Neural cell (in vitro differentiated cells): ENCODE measurements around the gene RAG2.

Experiments used
- CTCF ChIP-seq: fragments of 450-650 bp; IDR thresholded peaks from 2 replicates; pipeline ENCODE4 v1.5.1; 2014; ENCODE audit warnings: antibody characterized with exemption, mild to moderate bottlenecking, moderate library complexity; ENCODE audit not compliant: poor library complexity, severe bottlenecking
- EP300 ChIP-seq: fragments of 450-650 bp; conservative IDR thresholded peaks from 2 replicates; pipeline ENCODE4 v1.6.1; 2014; ENCODE audit warnings: antibody characterized with exemption, mild to moderate bottlenecking, moderate library complexity; ENCODE audit not compliant: poor library complexity, severe bottlenecking
- EZH2 ChIP-seq: fragments of 200-600, 300-800 bp; shearing (Covaris generic), sonication (generic); IDR thresholded peaks from 2 replicates; pipeline ENCODE4 v1.6.1; 2014; ENCODE audit warnings: antibody characterized with exemption, low read length, borderline replicate concordance, mild to moderate bottlenecking; ENCODE audit not compliant: insufficient read depth, poor library complexity, severe bottlenecking
- POLR2AphosphoS5 ChIP-seq: IDR thresholded peaks from 2 replicates; pipeline ENCODE4 v1.6.1; 2012
- RAD21 ChIP-seq: fragments of 450-650 bp; conservative IDR thresholded peaks from 2 replicates; pipeline ENCODE4 v1.6.1; 2014; ENCODE audit warnings: antibody characterized with exemption, mild to moderate bottlenecking, moderate library complexity
- REST ChIP-seq: IDR thresholded peaks from 2 replicates; pipeline ENCODE4 v1.6.1; 2012; ENCODE audit warnings: borderline replicate concordance
- SMC3 ChIP-seq: fragments of 450-650 bp; conservative IDR thresholded peaks from 2 replicates; pipeline ENCODE4 v1.6.1; 2014; ENCODE audit warnings: antibody characterized with exemption, mild to moderate bottlenecking, moderate library complexity; ENCODE audit not compliant: poor library complexity
- TAF1 ChIP-seq: IDR thresholded peaks from 2 replicates; pipeline ENCODE4 v1.6.1; 2012; ENCODE audit warnings: low read depth

- TF ChIP-seq CTCF: no peak
- no peak for TF ChIP-seq RAD21
- no peak for TF ChIP-seq EP300
- TF ChIP-seq POLR2AphosphoS5: no peak
- no peak for TF ChIP-seq TAF1
- no peak for TF ChIP-seq EZH2
- TF ChIP-seq REST: no peak
- no peak for TF ChIP-seq SMC3
Observed at GRCh38 chr11:36565031-36565610, 32.9 kb downstream of the RAG2 start.
